ENCODE results near the gene SDHC.
A peak's percentile ranks its signal among the peaks of the same experiment; 100 is the strongest.

SDHC gene

GRCh38 chr1:161399257-161399998, 85.2 kb downstream of the SDHC start (continued):
- TF ChIP-seq, protein P1, sequence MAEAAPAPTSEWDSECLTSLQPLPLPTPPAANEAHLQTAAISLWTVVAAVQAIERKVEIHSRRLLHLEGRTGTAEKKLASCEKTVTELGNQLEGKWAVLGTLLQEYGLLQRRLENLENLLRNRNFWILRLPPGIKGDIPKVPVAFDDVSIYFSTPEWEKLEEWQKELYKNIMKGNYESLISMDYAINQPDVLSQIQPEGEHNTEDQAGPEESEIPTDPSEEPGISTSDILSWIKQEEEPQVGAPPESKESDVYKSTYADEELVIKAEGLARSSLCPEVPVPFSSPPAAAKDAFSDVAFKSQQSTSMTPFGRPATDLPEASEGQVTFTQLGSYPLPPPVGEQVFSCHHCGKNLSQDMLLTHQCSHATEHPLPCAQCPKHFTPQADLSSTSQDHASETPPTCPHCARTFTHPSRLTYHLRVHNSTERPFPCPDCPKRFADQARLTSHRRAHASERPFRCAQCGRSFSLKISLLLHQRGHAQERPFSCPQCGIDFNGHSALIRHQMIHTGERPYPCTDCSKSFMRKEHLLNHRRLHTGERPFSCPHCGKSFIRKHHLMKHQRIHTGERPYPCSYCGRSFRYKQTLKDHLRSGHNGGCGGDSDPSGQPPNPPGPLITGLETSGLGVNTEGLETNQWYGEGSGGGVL (tag by site-specific recombination; IDR thresholded peaks at IDR 0.05) = no peak
- TF ChIP-seq ZNF202 (tag by site-specific recombination; IDR thresholded peaks at IDR 0.05; ENCODE audit: borderline replicate concordance) (no peak), ZNF501 (tag by site-specific recombination; IDR thresholded peaks at IDR 0.05) (peak; percentile 95), ZNF335 (tag by site-specific recombination; conservative IDR thresholded peaks at IDR 0.05) (peak; percentile 90), ZNF362 (tag by site-specific recombination; IDR thresholded peaks at IDR 0.05) (peak; percentile 89), ZNF366 (tag by site-specific recombination; conservative IDR thresholded peaks at IDR 0.05) (peak; percentile 78), ZNF10 (tag by site-specific recombination; IDR thresholded peaks at IDR 0.05) (no peak), PRDM4 (tag by site-specific recombination; IDR thresholded peaks at IDR 0.05) (no peak), BCL11B (tag by site-specific recombination; IDR thresholded peaks at IDR 0.05; ENCODE audit: low read depth) (peak; percentile 74), ZNF701 (tag by site-specific recombination; IDR thresholded peaks at IDR 0.05) (0 out of 2 replicates have a peak, but pooled peaks have one; percentile 27), OVOL3 (tag by site-specific recombination; IDR thresholded peaks at IDR 0.05) (0 out of 2 replicates have a peak, but pooled peaks have one; percentile 53), ZBTB21 (tag by site-specific recombination; IDR thresholded peaks at IDR 0.05) (peak; percentile 88), GFI1B (tag by site-specific recombination; IDR thresholded peaks at IDR 0.05) (no peak), ZNF558 (tag by site-specific recombination; IDR thresholded peaks at IDR 0.05) (peak; percentile 58; the same call in 1 of the 2 replicates), ZNF292 (tag by site-specific recombination; IDR thresholded peaks at IDR 0.05; ENCODE audit: borderline replicate concordance, low read depth) (no peak), ZBTB20 (tag by site-specific recombination; IDR thresholded peaks at IDR 0.05) (peak; percentile 60; the same call in 1 of the 2 replicates), SP3 (tag by site-specific recombination; IDR thresholded peaks at IDR 0.05) (peak; percentile 38), ZSCAN16 (tag by site-specific recombination; IDR thresholded peaks at IDR 0.05) (no peak), ZNF16 (tag by site-specific recombination; IDR thresholded peaks at IDR 0.05; ENCODE audit: low read depth) (no peak), ZNF843 (tag by site-specific recombination; IDR thresholded peaks at IDR 0.05) (0 out of 2 replicates have a peak, but pooled peaks have one; percentile 55), CTCF (tag by site-specific recombination; IDR thresholded peaks at IDR 0.05) (peak; percentile 57; the same call in 1 of the 2 replicates), ZNF112 (tag by site-specific recombination; IDR thresholded peaks at IDR 0.05) (no peak)
- TF ChIP-seq, protein P2, sequence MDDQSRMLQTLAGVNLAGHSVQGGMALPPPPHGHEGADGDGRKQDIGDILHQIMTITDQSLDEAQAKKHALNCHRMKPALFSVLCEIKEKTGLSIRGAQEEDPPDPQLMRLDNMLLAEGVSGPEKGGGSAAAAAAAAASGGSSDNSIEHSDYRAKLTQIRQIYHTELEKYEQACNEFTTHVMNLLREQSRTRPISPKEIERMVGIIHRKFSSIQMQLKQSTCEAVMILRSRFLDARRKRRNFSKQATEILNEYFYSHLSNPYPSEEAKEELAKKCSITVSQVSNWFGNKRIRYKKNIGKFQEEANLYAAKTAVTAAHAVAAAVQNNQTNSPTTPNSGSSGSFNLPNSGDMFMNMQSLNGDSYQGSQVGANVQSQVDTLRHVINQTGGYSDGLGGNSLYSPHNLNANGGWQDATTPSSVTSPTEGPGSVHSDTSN (CRISPR knock-in tag; IDR thresholded peaks at IDR 0.05) = peak; percentile 53; the same call in 1 of the 2 replicates
- TF ChIP-seq, protein P3, sequence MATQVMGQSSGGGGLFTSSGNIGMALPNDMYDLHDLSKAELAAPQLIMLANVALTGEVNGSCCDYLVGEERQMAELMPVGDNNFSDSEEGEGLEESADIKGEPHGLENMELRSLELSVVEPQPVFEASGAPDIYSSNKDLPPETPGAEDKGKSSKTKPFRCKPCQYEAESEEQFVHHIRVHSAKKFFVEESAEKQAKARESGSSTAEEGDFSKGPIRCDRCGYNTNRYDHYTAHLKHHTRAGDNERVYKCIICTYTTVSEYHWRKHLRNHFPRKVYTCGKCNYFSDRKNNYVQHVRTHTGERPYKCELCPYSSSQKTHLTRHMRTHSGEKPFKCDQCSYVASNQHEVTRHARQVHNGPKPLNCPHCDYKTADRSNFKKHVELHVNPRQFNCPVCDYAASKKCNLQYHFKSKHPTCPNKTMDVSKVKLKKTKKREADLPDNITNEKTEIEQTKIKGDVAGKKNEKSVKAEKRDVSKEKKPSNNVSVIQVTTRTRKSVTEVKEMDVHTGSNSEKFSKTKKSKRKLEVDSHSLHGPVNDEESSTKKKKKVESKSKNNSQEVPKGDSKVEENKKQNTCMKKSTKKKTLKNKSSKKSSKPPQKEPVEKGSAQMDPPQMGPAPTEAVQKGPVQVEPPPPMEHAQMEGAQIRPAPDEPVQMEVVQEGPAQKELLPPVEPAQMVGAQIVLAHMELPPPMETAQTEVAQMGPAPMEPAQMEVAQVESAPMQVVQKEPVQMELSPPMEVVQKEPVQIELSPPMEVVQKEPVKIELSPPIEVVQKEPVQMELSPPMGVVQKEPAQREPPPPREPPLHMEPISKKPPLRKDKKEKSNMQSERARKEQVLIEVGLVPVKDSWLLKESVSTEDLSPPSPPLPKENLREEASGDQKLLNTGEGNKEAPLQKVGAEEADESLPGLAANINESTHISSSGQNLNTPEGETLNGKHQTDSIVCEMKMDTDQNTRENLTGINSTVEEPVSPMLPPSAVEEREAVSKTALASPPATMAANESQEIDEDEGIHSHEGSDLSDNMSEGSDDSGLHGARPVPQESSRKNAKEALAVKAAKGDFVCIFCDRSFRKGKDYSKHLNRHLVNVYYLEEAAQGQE (tag by site-specific recombination; IDR thresholded peaks at IDR 0.05) = no peak; the same call in 1 of the 2 replicates
- TF ChIP-seq, protein P4, sequence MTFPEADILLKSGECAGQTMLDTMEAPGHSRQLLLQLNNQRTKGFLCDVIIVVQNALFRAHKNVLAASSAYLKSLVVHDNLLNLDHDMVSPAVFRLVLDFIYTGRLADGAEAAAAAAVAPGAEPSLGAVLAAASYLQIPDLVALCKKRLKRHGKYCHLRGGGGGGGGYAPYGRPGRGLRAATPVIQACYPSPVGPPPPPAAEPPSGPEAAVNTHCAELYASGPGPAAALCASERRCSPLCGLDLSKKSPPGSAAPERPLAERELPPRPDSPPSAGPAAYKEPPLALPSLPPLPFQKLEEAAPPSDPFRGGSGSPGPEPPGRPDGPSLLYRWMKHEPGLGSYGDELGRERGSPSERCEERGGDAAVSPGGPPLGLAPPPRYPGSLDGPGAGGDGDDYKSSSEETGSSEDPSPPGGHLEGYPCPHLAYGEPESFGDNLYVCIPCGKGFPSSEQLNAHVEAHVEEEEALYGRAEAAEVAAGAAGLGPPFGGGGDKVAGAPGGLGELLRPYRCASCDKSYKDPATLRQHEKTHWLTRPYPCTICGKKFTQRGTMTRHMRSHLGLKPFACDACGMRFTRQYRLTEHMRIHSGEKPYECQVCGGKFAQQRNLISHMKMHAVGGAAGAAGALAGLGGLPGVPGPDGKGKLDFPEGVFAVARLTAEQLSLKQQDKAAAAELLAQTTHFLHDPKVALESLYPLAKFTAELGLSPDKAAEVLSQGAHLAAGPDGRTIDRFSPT (tag by site-specific recombination; IDR thresholded peaks at IDR 0.05) = 0 out of 2 replicates have a peak, but pooled peaks have one; percentile 43
